ENCODE results near the gene VCAN.

VCAN gene

DNA sequence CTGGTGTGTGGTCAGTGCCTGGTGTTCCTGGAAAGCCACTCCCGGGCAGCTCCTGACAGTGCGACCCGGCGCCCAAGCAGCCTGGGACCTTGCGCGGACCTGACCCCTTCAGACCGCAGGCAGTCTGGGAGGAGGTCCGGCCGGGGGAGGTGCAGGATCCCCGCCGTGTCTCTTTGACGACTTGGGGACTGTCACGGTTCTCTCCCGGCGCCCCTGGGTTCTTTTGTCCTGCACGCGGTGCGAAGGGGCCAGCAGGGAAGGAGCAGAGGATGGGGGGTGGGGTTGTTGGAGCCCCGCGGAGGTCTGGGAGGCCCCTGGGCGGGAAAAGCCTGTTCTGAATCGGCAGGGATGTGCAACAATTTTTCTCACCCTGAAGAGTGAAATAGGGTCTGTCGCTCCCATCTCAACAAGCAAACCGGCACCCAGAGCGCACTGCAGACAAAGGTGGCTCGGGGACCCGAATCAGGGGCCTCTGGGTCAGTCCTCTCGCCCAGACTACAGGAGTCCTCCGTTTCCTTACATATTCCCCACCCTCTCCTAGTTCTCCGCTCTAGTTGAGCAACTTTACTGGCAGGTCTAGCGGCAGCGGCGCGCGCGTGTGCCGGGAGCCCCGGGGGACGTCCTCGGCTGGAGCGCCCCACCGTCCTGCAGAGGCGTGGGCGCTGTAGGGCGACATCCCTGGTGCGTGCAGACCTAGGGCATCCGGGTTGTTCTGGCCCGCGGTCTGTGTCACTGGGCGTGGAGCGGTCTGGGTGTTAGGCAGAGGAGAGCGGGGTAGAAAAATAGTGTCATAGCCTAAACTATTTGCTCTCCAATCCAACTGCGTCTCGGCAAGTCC is 1.2 kb downstream of the VCAN start (continued):
- TF ChIP-seq, protein P1, sequence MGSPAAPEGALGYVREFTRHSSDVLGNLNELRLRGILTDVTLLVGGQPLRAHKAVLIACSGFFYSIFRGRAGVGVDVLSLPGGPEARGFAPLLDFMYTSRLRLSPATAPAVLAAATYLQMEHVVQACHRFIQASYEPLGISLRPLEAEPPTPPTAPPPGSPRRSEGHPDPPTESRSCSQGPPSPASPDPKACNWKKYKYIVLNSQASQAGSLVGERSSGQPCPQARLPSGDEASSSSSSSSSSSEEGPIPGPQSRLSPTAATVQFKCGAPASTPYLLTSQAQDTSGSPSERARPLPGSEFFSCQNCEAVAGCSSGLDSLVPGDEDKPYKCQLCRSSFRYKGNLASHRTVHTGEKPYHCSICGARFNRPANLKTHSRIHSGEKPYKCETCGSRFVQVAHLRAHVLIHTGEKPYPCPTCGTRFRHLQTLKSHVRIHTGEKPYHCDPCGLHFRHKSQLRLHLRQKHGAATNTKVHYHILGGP (tag by site-specific recombination; IDR thresholded peaks at IDR 0.05), result peak; percentile 87
- no peak for TF ChIP-seq ZNF548 (tag by site-specific recombination; IDR thresholded peaks at IDR 0.05)
- TF ChIP-seq ZBTB8A (tag by site-specific recombination; IDR thresholded peaks at IDR 0.05), result peak; percentile 61; the same call in 1 of the 2 replicates
- TF ChIP-seq ZNF341 (tag by site-specific recombination; IDR thresholded peaks at IDR 0.05; ENCODE audit: low read depth), result peak; percentile 84
- TF ChIP-seq ZNF501 (tag by site-specific recombination; IDR thresholded peaks at IDR 0.05), result peak; percentile 73
- peak; percentile 24; the same call in 1 of the 2 replicates for TF ChIP-seq BCL11B (tag by site-specific recombination; IDR thresholded peaks at IDR 0.05; ENCODE audit: low read depth)
- peak; percentile 52; the same call in 1 of the 2 replicates for TF ChIP-seq ZFHX2 (tag by site-specific recombination; conservative IDR thresholded peaks at IDR 0.05)
- no peak for TF ChIP-seq ZNF623 (tag by site-specific recombination; IDR thresholded peaks at IDR 0.05)
- TF ChIP-seq GLIS2 (tag by site-specific recombination; IDR thresholded peaks at IDR 0.05), result peak; percentile 95
- TF ChIP-seq ZNF514 (tag by site-specific recombination; IDR thresholded peaks at IDR 0.05), result no peak
- TF ChIP-seq, protein P2, sequence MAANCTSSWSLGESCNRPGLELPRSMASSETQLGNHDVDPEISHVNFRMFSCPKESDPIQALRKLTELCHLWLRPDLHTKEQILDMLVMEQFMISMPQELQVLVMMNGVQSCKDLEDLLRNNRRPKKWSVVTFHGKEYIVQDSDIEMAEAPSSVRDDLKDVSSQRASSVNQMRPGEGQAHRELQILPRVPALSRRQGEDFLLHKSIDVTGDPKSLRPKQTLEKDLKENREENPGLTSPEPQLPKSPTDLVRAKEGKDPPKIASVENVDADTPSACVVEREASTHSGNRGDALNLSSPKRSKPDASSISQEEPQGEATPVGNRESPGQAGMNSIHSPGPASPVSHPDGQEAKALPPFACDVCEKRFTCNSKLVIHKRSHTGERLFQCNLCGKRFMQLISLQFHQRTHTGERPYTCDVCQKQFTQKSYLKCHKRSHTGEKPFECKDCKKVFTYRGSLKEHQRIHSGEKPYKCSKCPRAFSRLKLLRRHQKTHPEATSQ (tag by site-specific recombination; IDR thresholded peaks at IDR 0.05), result no peak
- TF ChIP-seq ZNF621 (tag by site-specific recombination; IDR thresholded peaks at IDR 0.05), result no peak
- TF ChIP-seq ZSCAN30 (tag by site-specific recombination; IDR thresholded peaks at IDR 0.05), result 0 out of 2 replicates have a peak, but pooled peaks have one; percentile 38
- TF ChIP-seq GLIS1 (tag by site-specific recombination; IDR thresholded peaks at IDR 0.05), result peak; percentile 52
- TF ChIP-seq ZNF843 (tag by site-specific recombination; IDR thresholded peaks at IDR 0.05), result peak; percentile 39; the same call in 1 of the 2 replicates
- TF ChIP-seq, protein P3, sequence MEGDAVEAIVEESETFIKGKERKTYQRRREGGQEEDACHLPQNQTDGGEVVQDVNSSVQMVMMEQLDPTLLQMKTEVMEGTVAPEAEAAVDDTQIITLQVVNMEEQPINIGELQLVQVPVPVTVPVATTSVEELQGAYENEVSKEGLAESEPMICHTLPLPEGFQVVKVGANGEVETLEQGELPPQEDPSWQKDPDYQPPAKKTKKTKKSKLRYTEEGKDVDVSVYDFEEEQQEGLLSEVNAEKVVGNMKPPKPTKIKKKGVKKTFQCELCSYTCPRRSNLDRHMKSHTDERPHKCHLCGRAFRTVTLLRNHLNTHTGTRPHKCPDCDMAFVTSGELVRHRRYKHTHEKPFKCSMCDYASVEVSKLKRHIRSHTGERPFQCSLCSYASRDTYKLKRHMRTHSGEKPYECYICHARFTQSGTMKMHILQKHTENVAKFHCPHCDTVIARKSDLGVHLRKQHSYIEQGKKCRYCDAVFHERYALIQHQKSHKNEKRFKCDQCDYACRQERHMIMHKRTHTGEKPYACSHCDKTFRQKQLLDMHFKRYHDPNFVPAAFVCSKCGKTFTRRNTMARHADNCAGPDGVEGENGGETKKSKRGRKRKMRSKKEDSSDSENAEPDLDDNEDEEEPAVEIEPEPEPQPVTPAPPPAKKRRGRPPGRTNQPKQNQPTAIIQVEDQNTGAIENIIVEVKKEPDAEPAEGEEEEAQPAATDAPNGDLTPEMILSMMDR (tag by site-specific recombination; IDR thresholded peaks at IDR 0.05), result no peak
- peak; percentile 68 for TF ChIP-seq ZNF335 (tag by site-specific recombination; conservative IDR thresholded peaks at IDR 0.05)
- no peak for TF ChIP-seq GLI4 (tag by site-specific recombination; IDR thresholded peaks at IDR 0.05)
- peak; percentile 37; the same call in 1 of the 2 replicates for TF ChIP-seq ZNF423 (tag by site-specific recombination; IDR thresholded peaks at IDR 0.05)
- no peak for TF ChIP-seq GLI2 (tag by site-specific recombination; IDR thresholded peaks at IDR 0.05; ENCODE audit: borderline replicate concordance, low read depth)
- TF ChIP-seq ZNF585B (tag by site-specific recombination; IDR thresholded peaks at IDR 0.05), result no peak

DNA sequence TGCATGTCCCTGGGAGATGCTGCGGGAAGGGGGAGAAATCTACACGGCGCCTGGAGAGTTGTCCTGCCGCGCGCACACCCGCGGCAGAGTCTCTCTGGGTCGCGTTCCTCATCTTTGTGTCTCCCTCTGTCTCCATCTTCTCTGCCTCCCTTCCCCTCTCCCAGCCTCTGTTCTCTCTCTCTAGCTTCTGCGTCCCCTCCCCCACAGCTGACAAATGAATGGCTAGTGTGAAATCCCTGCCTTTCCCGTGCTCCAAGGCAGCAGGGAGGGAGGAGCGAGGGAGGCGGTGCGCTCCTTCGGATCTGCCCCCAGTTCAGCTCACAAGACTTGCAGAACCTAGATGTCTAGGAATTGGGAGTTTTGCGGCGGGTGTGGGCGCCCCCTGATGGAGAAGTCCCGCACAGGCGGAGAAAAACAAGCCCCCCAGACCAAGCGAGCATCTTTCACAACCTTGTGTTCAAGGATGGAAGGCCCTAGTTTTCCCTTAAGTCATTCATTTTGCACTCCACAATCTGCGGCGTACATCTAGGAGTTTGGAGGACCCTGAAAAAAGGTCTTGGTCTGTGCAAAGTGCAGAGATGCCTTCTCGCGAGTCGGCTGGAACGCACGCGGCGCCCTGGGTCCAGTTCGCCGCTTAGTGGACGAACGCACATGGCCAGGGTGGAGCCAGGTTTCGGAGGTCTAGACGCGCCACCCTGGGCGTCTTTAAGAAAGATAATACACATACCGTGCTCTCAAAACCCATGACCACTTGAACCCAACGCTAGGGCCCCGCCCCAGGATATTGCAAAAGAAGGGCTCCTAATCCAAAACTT is 2.0 kb downstream of the VCAN start:
- Histone ChIP-seq H3K4me1 (ENCODE audit: control insufficient read depth, insufficient read depth, low read length) (peaks cover 5% of the 10 kb centered on the region), H3K36me3 (ENCODE audit: control insufficient read depth in 2 of 2, insufficient read depth in 1 of 2, low read length in 2 of 2) (no peaks in the 10 kb centered on the region; a peak in 1 of 3 replicates)
- TF ChIP-seq ZNF596 (tag by site-specific recombination; IDR thresholded peaks at IDR 0.05) (peak; percentile 94), WT1 (tag by site-specific recombination; IDR thresholded peaks at IDR 0.05) (peak; percentile 82), ZNF239 (tag by site-specific recombination; IDR thresholded peaks at IDR 0.05) (no peak), HOXD13 (CRISPR knock-in tag; IDR thresholded peaks at IDR 0.05; ENCODE audit: borderline replicate concordance) (no peak), ZNF19 (tag by site-specific recombination; IDR thresholded peaks at IDR 0.05; ENCODE audit: low read depth) (no peak), ZNF530 (tag by site-specific recombination; IDR thresholded peaks at IDR 0.05; ENCODE audit: low read depth) (peak; percentile 96), ZNF624 (tag by site-specific recombination; IDR thresholded peaks at IDR 0.05) (no peak)
- TF ChIP-seq, protein P4, sequence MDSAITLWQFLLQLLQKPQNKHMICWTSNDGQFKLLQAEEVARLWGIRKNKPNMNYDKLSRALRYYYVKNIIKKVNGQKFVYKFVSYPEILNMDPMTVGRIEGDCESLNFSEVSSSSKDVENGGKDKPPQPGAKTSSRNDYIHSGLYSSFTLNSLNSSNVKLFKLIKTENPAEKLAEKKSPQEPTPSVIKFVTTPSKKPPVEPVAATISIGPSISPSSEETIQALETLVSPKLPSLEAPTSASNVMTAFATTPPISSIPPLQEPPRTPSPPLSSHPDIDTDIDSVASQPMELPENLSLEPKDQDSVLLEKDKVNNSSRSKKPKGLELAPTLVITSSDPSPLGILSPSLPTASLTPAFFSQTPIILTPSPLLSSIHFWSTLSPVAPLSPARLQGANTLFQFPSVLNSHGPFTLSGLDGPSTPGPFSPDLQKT (IDR thresholded peaks at IDR 0.05; ENCODE audit: borderline replicate concordance, low read depth, low read length), result no peak
- TF ChIP-seq, protein P5, sequence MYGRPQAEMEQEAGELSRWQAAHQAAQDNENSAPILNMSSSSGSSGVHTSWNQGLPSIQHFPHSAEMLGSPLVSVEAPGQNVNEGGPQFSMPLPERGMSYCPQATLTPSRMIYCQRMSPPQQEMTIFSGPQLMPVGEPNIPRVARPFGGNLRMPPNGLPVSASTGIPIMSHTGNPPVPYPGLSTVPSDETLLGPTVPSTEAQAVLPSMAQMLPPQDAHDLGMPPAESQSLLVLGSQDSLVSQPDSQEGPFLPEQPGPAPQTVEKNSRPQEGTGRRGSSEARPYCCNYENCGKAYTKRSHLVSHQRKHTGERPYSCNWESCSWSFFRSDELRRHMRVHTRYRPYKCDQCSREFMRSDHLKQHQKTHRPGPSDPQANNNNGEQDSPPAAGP (tag by site-specific recombination; IDR thresholded peaks at IDR 0.05), result peak; percentile 30; the same call in 1 of the 2 replicates

More for the DNA sequence above, 2.0 kb downstream of the VCAN start:
- peak overlapping the region; percentile 58 for H3K4me3 ChIP-seq (ENCODE audit: low read depth, low read length)
- POLR2A ChIA-PET, result interaction anchor here (0.6 to 1.1 kb wide), 6 partner anchors 91 to 832 kb away, joined by 3 to 4 read pairs (median 3); partner anchors contain the start of gene XRCC4
- CTCF ChIA-PET, result interaction anchor here (0.6 to 1.0 kb wide), 10 partner anchors 15 to 1121 kb away, joined by 3 to 6 read pairs (median 3); no protein-coding TSS in a partner anchor
- H3K9me3 ChIP-seq (ENCODE audit: control insufficient read depth, insufficient read depth, low read depth, low read length), result no peaks in the 10 kb centered on the region
- H3K27ac ChIP-seq (ENCODE audit: extremely low read depth, low read depth, low read length), result peak overlapping the region; percentile 96

Measured in HEK293 (cell line).